MCF 10A (cell line): Measurements from ENCODE around the gene NAPA. TPM values are rescaled to one million over a fixed set of nuclear protein-coding genes. Genes with fewer than 3 reads are reported as not detected.

Experiments
- BruUV-seq: library from RNA; stranded (reverse); fragments of 400-500 nt; replicated peaks from 2 replicates; lab custom pipeline; 2021; lab: Mats Ljungman, UMichigan
- CTCF ChIA-PET: fragments of 300-600 bp; sonication (Branson Sonifier 250); formaldehyde crosslinking; extraction: SDS; loops from one replicate; lab custom pipeline; 2021; ENCODE audit warnings: antibody characterized with exemption, inconsistent platforms; lab: Yijun Ruan, JAX
- POLR2A ChIA-PET: fragments of 300-600, 350-650 bp; sonication (Branson Sonifier 250); formaldehyde crosslinking; extraction: SDS; loops from one replicate; lab custom pipeline; 2020; ENCODE audit warnings: antibody characterized with exemption, inconsistent platforms; lab: Yijun Ruan, JAX
- DNase-seq: peaks from one replicate; pipeline ENCODE4 v3.0.0-alpha.2; 2018; ENCODE audit not compliant: unreplicated experiment
- H3K27ac Mint-ChIP-seq: one replicate; pipeline ENCODE4 v1.8.0; 2022; ENCODE audit warnings: mild to moderate bottlenecking, low read depth, mixed read lengths; ENCODE audit not compliant: unreplicated experiment
- H3K27me3 Mint-ChIP-seq: one replicate; pipeline ENCODE4 v1.8.0; 2022; ENCODE audit warnings: mixed read lengths; ENCODE audit not compliant: insufficient read depth, unreplicated experiment
- H3K36me3 Mint-ChIP-seq: one replicate; pipeline ENCODE4 v1.8.0; 2022; ENCODE audit warnings: mild to moderate bottlenecking, moderate library complexity, mixed read lengths; ENCODE audit not compliant: insufficient read depth, unreplicated experiment
- H3K4me1 Mint-ChIP-seq: one replicate; pipeline ENCODE4 v1.8.0; 2022; ENCODE audit warnings: mixed read lengths; ENCODE audit not compliant: insufficient read depth, unreplicated experiment
- H3K4me3 Mint-ChIP-seq: one replicate; pipeline ENCODE4 v1.8.0; 2022; ENCODE audit warnings: mild to moderate bottlenecking, moderate library complexity, mixed read lengths; ENCODE audit not compliant: unreplicated experiment
- H3K9me3 Mint-ChIP-seq: one replicate; pipeline ENCODE4 v1.8.0; 2022; ENCODE audit warnings: mixed read lengths; ENCODE audit not compliant: unreplicated experiment
- CTCF ChIP-seq: fragments of 200-600 bp; IDR thresholded peaks from one replicate; pipeline ENCODE4 v1.8.0; 2022; ENCODE audit warnings: antibody characterized with exemption, mild to moderate bottlenecking; ENCODE audit not compliant: unreplicated experiment
- intact Hi-C: fragments of 100-400 bp; cut with micrococcal nuclease; formaldehyde crosslinking; loops from 2 replicates; pipeline ENCODE4 v1.14.1; 2022
- total RNA-seq: library from RNA; stranded (reverse); gene quantifications from 2 replicates; pipeline ENCODE4 v1.2.3, GENCODE V29; 2022

NAPA gene
- total RNA-seq, 1 experiment from 2014 or later = 72.1 TPM

- H3K36me3 Mint-ChIP-seq = no peaks in the 10 kb centered on the region
- H3K4me3 Mint-ChIP-seq = no peak overlapping the region
- peak; percentile 35 for DNase-seq
- peaks cover 3% of the 10 kb centered on the region for H3K9me3 Mint-ChIP-seq
- no peak overlapping the region for H3K27ac Mint-ChIP-seq
- no TSS peak for BruUV-seq
- ChIA-PET CTCF (interaction anchor here (0.6 to 8.5 kb wide), 8 partner anchors 11 to 268 kb away, joined by 3 to 127 read pairs (median 4); no protein-coding TSS in a partner anchor), POLR2A (interaction anchor here (0.8 to 1.1 kb wide), 4 partner anchors 77 to 274 kb away, joined by 3 to 4 read pairs (median 3); no protein-coding TSS in a partner anchor)
- peaks cover 59% of the 10 kb centered on the region for H3K27me3 Mint-ChIP-seq
- intact Hi-C loops = loop anchor here (5.0 kb wide), 2 partner anchors 168 to 348 kb away; partner anchors contain the start of gene BICRA
- H3K4me1 Mint-ChIP-seq = no peaks in the 10 kb centered on the region
- TF ChIP-seq CTCF = no peak
Observed at GRCh38 chr19:47438793-47439220, 76.1 kb downstream of the NAPA start.

Other genes starting within 250 kb of the NAPA start
- gene INAFM1, start 240.2 kb downstream of the NAPA start, total RNA-seq = 15.0 and 16.8 TPM in 2 replicates
- 1.9 and 4.7 TPM in 2 replicates for gene C5AR1, start 205.2 kb downstream of the NAPA start, total RNA-seq
- gene C5AR2, start 182.9 kb downstream of the NAPA start, total RNA-seq = 2.4 and 2.8 TPM in 2 replicates
- gene DHX34, start 165.7 kb downstream of the NAPA start, total RNA-seq = 27.6 and 34.7 TPM in 2 replicates
- gene MEIS3, start 95.5 kb downstream of the NAPA start, total RNA-seq = 6.6 and 11.2 TPM in 2 replicates
- gene SLC8A2, start 43.2 kb downstream of the NAPA start, total RNA-seq = 0.54 TPM in 1 of 2 replicates, not detected in the other
- gene KPTN, start 30.8 kb downstream of the NAPA start, total RNA-seq = 9.7 and 17.6 TPM in 2 replicates
- gene ZNF541, start 58.1 kb upstream of the NAPA start, total RNA-seq = not detected in 2 replicates
- 13.1 and 16.8 TPM in 2 replicates for gene BICRA, start 94.1 kb upstream of the NAPA start, total RNA-seq
- gene EHD2, start 198.4 kb upstream of the NAPA start, total RNA-seq = 88.8 and 104 TPM in 2 replicates
- 165 and 211 TPM in 2 replicates for gene NOP53, start 230.5 kb upstream of the NAPA start, total RNA-seq